GM12878 (cell line): Measurements from ENCODE around the gene ELP1. TPM values are rescaled to one million over a fixed set of nuclear protein-coding genes. Genes with fewer than 3 reads are reported as not detected.

Experiments used
- BHLHE40 ChIP-seq, 2 experiments: fragments of 450-650 bp in 1 of 2; IDR thresholded peaks; 2 replicates each; pipeline ENCODE4 v1.6.1; 2011 to 2017; ENCODE audit warnings: low read depth in 2 of 2, borderline replicate concordance in 1 of 2, improper control_type of control experiment in 1 of 2, low read length in 1 of 2, mild to moderate bottlenecking in 1 of 2
- IRF4 ChIP-seq: IDR thresholded peaks from 2 replicates; pipeline ENCODE4 v1.6.1; 2011; ENCODE audit warnings: low read depth, low read length
- KDM1A ChIP-seq: fragments of 200-600 bp; sonication (generic); IDR thresholded peaks from 2 replicates; pipeline ENCODE4 v1.6.1; 2016; ENCODE audit warnings: borderline replicate concordance
- SIN3A ChIP-seq: IDR thresholded peaks from 2 replicates; pipeline ENCODE4 v1.6.1; 2012; ENCODE audit warnings: low read depth, low read length, improper control_type of control experiment
- TAF1 ChIP-seq: IDR thresholded peaks from 2 replicates; pipeline ENCODE4 v1.6.1; 2011; ENCODE audit warnings: mild to moderate bottlenecking, low read depth, low read length, borderline replicate concordance
- TCF12 ChIP-seq: IDR thresholded peaks from 2 replicates; pipeline ENCODE4 v1.6.1; 2011; ENCODE audit warnings: low read depth, mild to moderate bottlenecking, low read length
- polyA plus RNA-seq, 11 experiments: library from polyadenylated mRNA; depleted of rRNA in 4 of 11; unstranded in 6 of 11; stranded (reverse) in 5 of 11; fragments of >200 nt; fragmentation: Nextera tagmentation in 4 of 11; fragmentation: Illumina TruSeq in 1 of 11; extraction: Ambion mirVana in 4 of 11; extraction: Trizol in 1 of 11; gene quantifications; 1 replicate in 1 of 11; 2 replicates in 10 of 11; pipeline versions ENCODE4 v1.2.1 to v1.2.3, GENCODE V29; 2011 to 2016; ENCODE audit warnings: inconsistent platforms in 2 of 11, missing spikeins in 2 of 11, low read depth in 1 of 11
- total RNA-seq, 4 experiments: library from RNA; depleted of rRNA in 3 of 4; stranded (reverse); fragments of >200 nt in 3 of 4; fragmentation: Illumina TruSeq in 1 of 4; extraction: Trizol in 1 of 4; gene quantifications; 2 replicates each; pipeline versions ENCODE4 v1.2.1 to v1.2.3, GENCODE V29; 2013 to 2021
- TF ChIP-seq, protein P1 (sequence below): IDR thresholded peaks from 2 replicates; pipeline ENCODE4 v1.6.1; 2012; ENCODE audit warnings: low read depth, low read length, improper control_type of control experiment
- TF ChIP-seq, protein P2 (sequence below): fragments of 450-650 bp; IDR thresholded peaks from 2 replicates; pipeline ENCODE4 v1.6.1; 2016; ENCODE audit warnings: mild to moderate bottlenecking
- TF ChIP-seq, protein P3 (sequence below): fragments of 450-650 bp; IDR thresholded peaks from 2 replicates; pipeline ENCODE4 v1.6.1; 2017; ENCODE audit warnings: low read depth, mild to moderate bottlenecking, moderate library complexity
- TF ChIP-seq, protein P4 (sequence below): fragments of 450-650 bp; formaldehyde crosslinking; IDR thresholded peaks from 2 replicates; pipeline ENCODE4 v1.4.0; 2022; ENCODE audit warnings: mild to moderate bottlenecking, moderate library complexity

Gene ELP1
- total and polyA plus RNA-seq, 10 of the 15 experiments (the other 5 are each of a cell fraction or from before 2014, with no cell fraction given) = 9.7 to 29.9 (median 26.0) TPM

DNA sequence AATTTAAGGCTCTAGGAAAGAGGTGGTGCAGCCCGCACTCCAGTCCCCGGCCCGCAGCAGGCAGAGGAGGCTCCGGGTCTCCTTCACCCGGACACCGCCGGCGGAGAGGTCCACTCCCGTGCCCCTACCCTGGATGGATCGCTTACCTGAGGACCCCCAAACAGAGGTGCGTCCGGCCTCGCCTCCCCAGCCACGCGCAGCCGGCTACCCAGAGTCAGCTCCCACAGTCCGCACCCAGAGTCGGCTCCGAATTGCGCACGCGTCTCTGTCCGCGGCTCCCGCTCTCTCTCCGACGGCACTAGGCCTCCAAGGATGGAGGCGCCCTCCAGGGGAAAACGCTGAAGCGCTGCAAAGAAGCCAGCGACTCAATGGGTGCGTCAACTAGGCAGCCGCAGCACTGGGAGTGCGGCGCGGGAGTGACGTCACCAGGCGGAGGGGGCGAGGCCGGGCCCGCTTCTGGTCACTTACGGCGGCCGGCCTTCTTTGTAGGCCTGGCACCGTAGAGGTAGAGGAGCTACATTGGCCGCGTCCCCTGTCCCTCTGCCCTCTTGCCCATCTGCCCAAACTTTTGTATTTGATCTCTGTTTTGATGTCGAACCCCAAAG is at the start of gene ELP1 (continued):
- TF ChIP-seq TAF1 (peak; percentile 55; the same call in 1 of the 2 replicates), TCF12 (no peak), BHLHE40 (IDR thresholded peaks at IDR 0.05; ENCODE audit: borderline replicate concordance in 1 of 2, low read depth in 2 of 2, low read length in 1 of 2) (peak; percentile 51 to 60; a peak in 3 of 4 replicates), SIN3A (peak; percentile 16), IRF4 (peak; percentile 35; the same call in 1 of the 2 replicates), KDM1A (no peak)
- TF ChIP-seq, protein P1, sequence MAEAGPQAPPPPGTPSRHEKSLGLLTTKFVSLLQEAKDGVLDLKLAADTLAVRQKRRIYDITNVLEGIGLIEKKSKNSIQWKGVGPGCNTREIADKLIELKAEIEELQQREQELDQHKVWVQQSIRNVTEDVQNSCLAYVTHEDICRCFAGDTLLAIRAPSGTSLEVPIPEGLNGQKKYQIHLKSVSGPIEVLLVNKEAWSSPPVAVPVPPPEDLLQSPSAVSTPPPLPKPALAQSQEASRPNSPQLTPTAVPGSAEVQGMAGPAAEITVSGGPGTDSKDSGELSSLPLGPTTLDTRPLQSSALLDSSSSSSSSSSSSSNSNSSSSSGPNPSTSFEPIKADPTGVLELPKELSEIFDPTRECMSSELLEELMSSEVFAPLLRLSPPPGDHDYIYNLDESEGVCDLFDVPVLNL = no peak
- TF ChIP-seq, protein P2, sequence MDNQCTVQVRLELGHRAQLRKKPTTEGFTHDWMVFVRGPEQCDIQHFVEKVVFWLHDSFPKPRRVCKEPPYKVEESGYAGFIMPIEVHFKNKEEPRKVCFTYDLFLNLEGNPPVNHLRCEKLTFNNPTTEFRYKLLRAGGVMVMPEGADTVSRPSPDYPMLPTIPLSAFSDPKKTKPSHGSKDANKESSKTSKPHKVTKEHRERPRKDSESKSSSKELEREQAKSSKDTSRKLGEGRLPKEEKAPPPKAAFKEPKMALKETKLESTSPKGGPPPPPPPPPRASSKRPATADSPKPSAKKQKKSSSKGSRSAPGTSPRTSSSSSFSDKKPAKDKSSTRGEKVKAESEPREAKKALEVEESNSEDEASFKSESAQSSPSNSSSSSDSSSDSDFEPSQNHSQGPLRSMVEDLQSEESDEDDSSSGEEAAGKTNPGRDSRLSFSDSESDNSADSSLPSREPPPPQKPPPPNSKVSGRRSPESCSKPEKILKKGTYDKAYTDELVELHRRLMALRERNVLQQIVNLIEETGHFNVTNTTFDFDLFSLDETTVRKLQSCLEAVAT = 0 out of 2 replicates have a peak, but pooled peaks have one; percentile 34
- TF ChIP-seq, protein P3, sequence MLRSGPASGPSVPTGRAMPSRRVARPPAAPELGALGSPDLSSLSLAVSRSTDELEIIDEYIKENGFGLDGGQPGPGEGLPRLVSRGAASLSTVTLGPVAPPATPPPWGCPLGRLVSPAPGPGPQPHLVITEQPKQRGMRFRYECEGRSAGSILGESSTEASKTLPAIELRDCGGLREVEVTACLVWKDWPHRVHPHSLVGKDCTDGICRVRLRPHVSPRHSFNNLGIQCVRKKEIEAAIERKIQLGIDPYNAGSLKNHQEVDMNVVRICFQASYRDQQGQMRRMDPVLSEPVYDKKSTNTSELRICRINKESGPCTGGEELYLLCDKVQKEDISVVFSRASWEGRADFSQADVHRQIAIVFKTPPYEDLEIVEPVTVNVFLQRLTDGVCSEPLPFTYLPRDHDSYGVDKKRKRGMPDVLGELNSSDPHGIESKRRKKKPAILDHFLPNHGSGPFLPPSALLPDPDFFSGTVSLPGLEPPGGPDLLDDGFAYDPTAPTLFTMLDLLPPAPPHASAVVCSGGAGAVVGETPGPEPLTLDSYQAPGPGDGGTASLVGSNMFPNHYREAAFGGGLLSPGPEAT = peak; percentile 75
- TF ChIP-seq, protein P4, sequence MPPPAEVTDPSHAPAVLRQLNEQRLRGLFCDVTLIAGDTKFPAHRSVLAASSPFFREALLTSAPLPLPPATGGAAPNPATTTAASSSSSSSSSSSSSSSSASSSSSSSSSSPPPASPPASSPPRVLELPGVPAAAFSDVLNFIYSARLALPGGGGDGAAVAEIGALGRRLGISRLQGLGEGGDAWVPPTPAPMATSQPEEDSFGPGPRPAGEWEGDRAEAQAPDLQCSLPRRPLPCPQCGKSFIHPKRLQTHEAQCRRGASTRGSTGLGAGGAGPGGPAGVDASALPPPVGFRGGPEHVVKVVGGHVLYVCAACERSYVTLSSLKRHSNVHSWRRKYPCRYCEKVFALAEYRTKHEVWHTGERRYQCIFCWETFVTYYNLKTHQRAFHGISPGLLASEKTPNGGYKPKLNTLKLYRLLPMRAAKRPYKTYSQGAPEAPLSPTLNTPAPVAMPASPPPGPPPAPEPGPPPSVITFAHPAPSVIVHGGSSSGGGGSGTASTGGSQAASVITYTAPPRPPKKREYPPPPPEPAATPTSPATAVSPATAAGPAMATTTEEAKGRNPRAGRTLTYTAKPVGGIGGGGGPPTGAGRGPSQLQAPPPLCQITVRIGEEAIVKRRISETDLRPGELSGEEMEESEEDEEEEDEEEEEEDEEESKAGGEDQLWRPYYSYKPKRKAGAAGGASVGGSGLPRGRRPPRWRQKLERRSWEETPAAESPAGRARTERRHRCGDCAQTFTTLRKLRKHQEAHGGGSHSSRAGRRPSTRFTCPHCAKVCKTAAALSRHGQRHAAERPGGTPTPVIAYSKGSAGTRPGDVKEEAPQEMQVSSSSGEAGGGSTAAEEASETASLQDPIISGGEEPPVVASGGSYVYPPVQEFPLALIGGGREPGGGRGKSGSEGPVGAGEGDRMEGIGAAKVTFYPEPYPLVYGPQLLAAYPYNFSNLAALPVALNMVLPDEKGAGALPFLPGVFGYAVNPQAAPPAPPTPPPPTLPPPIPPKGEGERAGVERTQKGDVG (CRISPR knock-in tag) = no peak
